Vagina (tissue), 2 donors: Measurements from ENCODE around the gene FAM135A. TPM values are rescaled to one million over a fixed set of nuclear protein-coding genes. Genes with fewer than 3 reads are reported as not detected.
"Not testable (repeated sequence)": the region's sequence is repeated elsewhere in the genome, so short reads cannot be mapped to it uniquely, and the experiment has no call there.

ENCODE experiments used
- DNase-seq, 2 donors: peaks; one replicate each; pipeline ENCODE4 v3.0.0-alpha.2; 2017; ENCODE audit errors: extremely low spot score in 2 of 2
- H3K27ac ChIP-seq: fragments of 200-600 bp; sonication (generic); one replicate; pipeline ENCODE4 v1.5.1; 2019
- H3K27me3 ChIP-seq: fragments of 200-600 bp; sonication (generic); one replicate; pipeline ENCODE4 v1.5.1; 2019
- H3K36me3 ChIP-seq, 2 donors: fragments of 200-600 bp; sonication (generic); one replicate each; pipeline ENCODE4 v1.5.1; 2017 to 2019
- H3K4me1 ChIP-seq: fragments of 200-600 bp; sonication (generic); one replicate; pipeline ENCODE4 v1.5.1; 2019
- H3K4me3 ChIP-seq, 2 donors: fragments of 200-600 bp; sonication (generic); 1 replicate in 1 of 2; 2 replicates in 1 of 2; pipeline ENCODE4 v1.5.1; 2016 to 2019
- H3K9me3 ChIP-seq: fragments of 200-600 bp; sonication (generic); one replicate; pipeline ENCODE4 v1.5.1; 2019
- CTCF ChIP-seq, 3 experiments: fragments of 450-650 bp in 2 of 3; fragments of 200-600 bp in 1 of 3; sonication (generic) in 1 of 3; IDR thresholded peaks; one replicate each; pipeline ENCODE4 v1.5.1; 2017 to 2019; ENCODE audit warnings: antibody characterized with exemption in 3 of 3, mild to moderate bottlenecking in 2 of 3, moderate library complexity in 2 of 3
- POLR2A ChIP-seq, 2 donors: fragments of 450-650 bp; IDR thresholded peaks; one replicate each; pipeline ENCODE4 v1.6.1; 2017; ENCODE audit warnings: antibody characterized with exemption in 2 of 2, mild to moderate bottlenecking in 2 of 2, moderate library complexity in 2 of 2
- POLR2AphosphoS5 ChIP-seq, 2 donors: sonication (generic); formaldehyde crosslinking; IDR thresholded peaks; one replicate each; pipeline ENCODE4 v1.9.0; 2017; ENCODE audit warnings: antibody characterized with exemption in 2 of 2, mild to moderate bottlenecking in 2 of 2, low read depth in 1 of 2; ENCODE audit not compliant: insufficient read depth in 1 of 2
- intact Hi-C: fragments of 100-400 bp; cut with DNase I; formaldehyde crosslinking; loops from one replicate; pipeline ENCODE4 v1.15.1; 2023
- total RNA-seq: library from RNA; depleted of rRNA; stranded (reverse); fragments of >200 nt; gene quantifications from one replicate; pipeline ENCODE4 v1.2.3, GENCODE V29; 2016

The FAM135A gene
- total RNA-seq, 1 donor from 2014 or later = 67.3 TPM

DNA sequence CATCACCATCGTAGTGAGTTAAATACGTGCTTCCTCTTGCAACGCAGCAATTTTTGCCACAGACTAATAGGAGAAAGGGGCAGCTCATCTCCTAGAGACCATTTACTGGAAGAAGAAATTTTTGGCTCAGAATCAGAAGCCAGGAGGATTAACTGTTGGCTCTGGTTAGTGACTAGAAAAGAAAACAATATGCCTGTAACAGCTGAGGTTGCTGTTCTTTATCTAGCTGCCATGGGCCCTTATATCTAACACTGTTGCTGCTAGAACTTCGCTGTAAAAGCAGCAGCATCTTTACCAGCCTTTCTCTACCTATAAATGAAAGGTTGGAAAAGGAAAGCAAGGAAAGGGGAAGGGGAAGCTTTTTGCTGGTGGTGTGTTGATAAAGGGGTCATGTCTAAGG lies 65.9 kb downstream of the FAM135A start:
- H3K4me3 ChIP-seq = no peak overlapping the region
- no peaks in the 10 kb centered on the region for H3K4me1 ChIP-seq
- no peaks in the 10 kb centered on the region for H3K9me3 ChIP-seq
- H3K36me3 ChIP-seq = peaks cover 0 to 34% of the 10 kb centered on the region in 2 donors
- DNase-seq = no peak
- TF ChIP-seq POLR2A (IDR thresholded peaks at IDR 0.05) (no peak), CTCF (IDR thresholded peaks at IDR 0.05) (no peak), POLR2AphosphoS5 (IDR thresholded peaks at IDR 0.05; ENCODE audit: insufficient read depth in 1 of 2, low read depth in 1 of 2) (no peak)
- intact Hi-C loops = no loop called here
- no peak overlapping the region for H3K27ac ChIP-seq
- H3K27me3 ChIP-seq = no peaks in the 10 kb centered on the region

- H3K27me3 ChIP-seq, intact Hi-C loops, H3K9me3 ChIP-seq, DNase-seq, H3K27ac ChIP-seq, H3K4me3 ChIP-seq, H3K4me1 ChIP-seq: not testable (repeated sequence)
- peaks cover 0 to 11% of the 10 kb centered on the region in 2 donors for H3K36me3 ChIP-seq
Measured at GRCh38 chr6:70486638-70487037, 73.3 kb downstream of the FAM135A start.

DNA sequence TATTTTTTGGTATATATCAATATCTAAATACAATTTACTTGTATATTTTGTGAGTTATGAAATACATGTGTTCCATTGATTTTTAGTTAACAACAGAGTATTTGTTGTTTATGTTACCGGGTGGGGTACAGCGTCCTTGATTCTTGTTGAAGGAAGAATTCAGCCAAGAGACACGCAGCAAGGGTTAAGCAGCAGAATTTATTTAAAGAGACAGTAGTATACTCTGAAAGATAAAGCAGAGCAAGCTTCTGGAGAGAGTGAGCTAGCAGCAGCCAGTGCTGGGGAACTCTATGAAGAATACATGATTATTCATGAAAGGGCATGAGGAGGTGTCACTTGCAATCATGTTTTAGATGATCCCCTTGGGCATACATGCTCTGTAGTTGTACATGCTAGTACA lies 76.1 kb downstream of the FAM135A start:
- intact Hi-C loops = no loop called here
- Histone ChIP-seq H3K27me3 (no peaks in the 10 kb centered on the region), H3K9me3 (no peaks in the 10 kb centered on the region), H3K27ac (no peak overlapping the region), H3K4me3 (no peak overlapping the region), H3K4me1 (no peaks in the 10 kb centered on the region), H3K36me3 (peaks cover 0 to under 1% of the 10 kb centered on the region in 2 donors)
- TF ChIP-seq POLR2AphosphoS5 (IDR thresholded peaks at IDR 0.05; ENCODE audit: insufficient read depth in 1 of 2, low read depth in 1 of 2) = no peak
- no peak for TF ChIP-seq POLR2A (IDR thresholded peaks at IDR 0.05)
- no peak for TF ChIP-seq CTCF (IDR thresholded peaks at IDR 0.05)
- no peak for DNase-seq

- Histone ChIP-seq H3K27ac (no peak overlapping the region), H3K27me3 (no peaks in the 10 kb centered on the region), H3K4me3 (no peak overlapping the region), H3K4me1 (no peaks in the 10 kb centered on the region), H3K9me3 (no peaks in the 10 kb centered on the region), H3K36me3 (peaks cover 0 to 8% of the 10 kb centered on the region in 2 donors)
- no peak for DNase-seq
- intact Hi-C loops = no loop called here
- TF ChIP-seq POLR2A (IDR thresholded peaks at IDR 0.05) (no peak), POLR2AphosphoS5 (IDR thresholded peaks at IDR 0.05; ENCODE audit: insufficient read depth in 1 of 2, low read depth in 1 of 2) (no peak), CTCF (IDR thresholded peaks at IDR 0.05) (no peak)
Measured at GRCh38 chr6:70494833-70495232, 81.5 kb downstream of the FAM135A start.

- intact Hi-C loops, H3K27me3 ChIP-seq, DNase-seq, H3K9me3 ChIP-seq, H3K27ac ChIP-seq, H3K4me3 ChIP-seq, H3K4me1 ChIP-seq: not testable (repeated sequence)
- H3K36me3 ChIP-seq = peaks cover 0 to 10% of the 10 kb centered on the region in 2 donors
Measured at GRCh38 chr6:70495790-70496189, 82.5 kb downstream of the FAM135A start.

DNA sequence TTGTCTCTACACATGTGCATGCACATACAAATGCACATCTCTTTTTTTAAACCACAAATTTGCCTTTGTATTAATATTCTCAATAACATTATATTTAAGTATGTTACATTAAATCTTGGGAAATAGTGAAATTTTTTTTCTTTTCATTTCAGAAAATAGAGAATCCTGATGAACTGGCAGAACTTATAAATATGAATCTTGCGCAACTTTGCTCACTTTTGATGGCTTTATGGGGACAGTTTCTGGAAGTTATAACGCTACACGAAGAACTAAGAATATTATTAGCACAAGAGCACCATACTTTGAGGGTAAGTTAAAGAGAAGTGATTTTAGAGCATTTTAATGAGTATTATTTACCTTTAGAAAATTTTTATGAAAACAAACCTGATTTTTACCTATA lies 89.2 kb downstream of the FAM135A start:
- no peaks in the 10 kb centered on the region for H3K27me3 ChIP-seq
- no peaks in the 10 kb centered on the region for H3K4me1 ChIP-seq
- no peak overlapping the region for H3K4me3 ChIP-seq
- intact Hi-C loops = no loop called here
- DNase-seq = no peak
- H3K9me3 ChIP-seq = no peaks in the 10 kb centered on the region
- TF ChIP-seq POLR2A (IDR thresholded peaks at IDR 0.05) (no peak), CTCF (IDR thresholded peaks at IDR 0.05) (no peak), POLR2AphosphoS5 (IDR thresholded peaks at IDR 0.05; ENCODE audit: insufficient read depth in 1 of 2, low read depth in 1 of 2) (no peak)
- H3K27ac ChIP-seq = no peak overlapping the region
- H3K36me3 ChIP-seq = peaks cover 0 to 41% of the 10 kb centered on the region in 2 donors
